ENCODE data around the gene ATG14.
"Not testable (repeated sequence)": the region's sequence is repeated elsewhere in the genome, so short reads cannot be mapped to it uniquely, and the experiment has no call there.

The ATG14 gene

DNA sequence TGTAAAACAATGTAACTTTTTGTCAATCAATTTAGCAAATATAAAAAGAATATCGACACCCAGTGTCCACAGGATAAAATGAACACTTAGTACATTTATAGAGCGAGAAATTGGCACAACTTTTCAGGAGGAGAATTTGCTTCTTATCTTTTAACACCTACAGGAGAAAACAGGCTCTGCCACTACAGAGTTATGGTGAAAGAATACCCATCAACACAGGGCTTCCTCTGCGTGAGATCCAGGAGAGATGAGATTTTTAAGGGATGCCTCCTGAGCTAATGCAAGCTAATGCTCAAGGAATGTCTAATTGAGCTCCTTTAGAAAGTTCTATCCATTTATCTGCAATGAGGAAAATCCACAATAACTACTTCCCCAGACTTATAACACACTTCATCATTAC lies 21.0 kb upstream of the ATG14 start:
- FAIRE-seq: no peak

DNA sequence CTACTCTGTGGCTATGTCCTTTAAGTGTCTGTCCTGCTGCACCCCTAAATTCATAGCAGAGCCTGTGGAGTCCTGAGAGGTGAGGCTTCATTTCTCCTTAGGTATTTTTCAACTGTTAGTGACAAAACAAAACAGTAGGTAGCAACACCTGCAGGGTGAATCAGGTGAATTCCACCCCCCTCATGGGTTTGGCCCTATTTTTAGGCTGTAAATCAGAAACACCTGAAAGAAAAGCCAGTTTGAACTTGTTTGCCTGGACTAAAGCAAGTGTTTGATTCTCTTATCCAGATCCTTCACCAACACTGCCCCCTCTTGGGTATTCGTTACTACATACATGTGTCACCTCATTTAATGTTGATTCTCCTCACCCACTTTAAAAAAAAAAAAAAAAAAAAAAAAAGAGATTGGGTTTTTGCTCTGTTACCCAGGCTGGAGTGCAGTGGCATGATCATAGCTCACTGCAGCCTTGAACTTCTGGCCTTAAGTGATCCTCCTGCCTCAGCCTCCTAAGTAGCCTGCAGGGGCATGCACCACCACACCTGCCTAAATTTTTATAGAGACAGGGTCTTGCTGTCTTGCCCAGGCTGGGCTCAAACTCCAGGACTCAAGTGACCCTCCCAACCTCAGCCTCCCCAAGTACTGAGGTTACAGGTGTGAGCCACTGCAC lies 18.5 kb upstream of the ATG14 start:
- no peak for FAIRE-seq

DNA sequence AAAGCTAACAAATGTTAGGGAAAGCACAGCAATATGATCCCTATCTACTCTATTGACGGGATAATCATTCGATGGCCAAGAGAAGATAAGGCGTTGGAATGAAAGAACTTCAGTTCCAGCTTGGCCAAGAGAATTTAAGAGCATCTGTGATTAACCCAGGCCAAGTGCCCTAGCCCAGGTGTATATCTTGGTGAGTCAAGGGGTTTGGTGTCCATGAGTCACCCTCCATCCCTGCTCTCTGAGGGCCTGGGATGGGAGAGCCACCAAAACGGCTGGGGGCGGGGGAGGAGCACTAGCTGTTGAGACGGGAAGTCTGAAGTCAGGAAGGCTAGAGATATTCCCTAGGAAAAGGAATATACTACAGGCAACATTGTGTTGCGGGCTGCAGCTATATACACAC lies 15.8 kb upstream of the ATG14 start:
- FAIRE-seq: no peak

DNA sequence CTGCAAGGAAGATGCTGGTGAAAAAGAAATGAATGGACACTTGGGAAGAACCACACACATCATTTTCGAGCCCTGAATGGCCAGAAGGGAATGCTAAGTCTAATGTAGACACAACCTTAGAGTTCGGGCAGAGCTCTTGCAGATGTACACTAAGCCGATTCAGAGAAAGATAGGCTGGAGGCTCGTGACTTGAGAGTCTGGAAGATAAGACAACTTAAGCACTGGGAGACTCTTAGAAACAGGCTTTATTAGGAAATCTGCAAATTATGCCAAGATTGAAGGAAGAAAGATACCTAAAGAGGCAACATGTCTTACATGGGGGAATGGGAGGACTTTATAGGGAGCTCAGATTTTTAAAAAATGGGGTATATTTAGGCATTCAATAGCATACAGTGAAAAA lies 15.3 kb upstream of the ATG14 start:
- FAIRE-seq: no peak

DNA sequence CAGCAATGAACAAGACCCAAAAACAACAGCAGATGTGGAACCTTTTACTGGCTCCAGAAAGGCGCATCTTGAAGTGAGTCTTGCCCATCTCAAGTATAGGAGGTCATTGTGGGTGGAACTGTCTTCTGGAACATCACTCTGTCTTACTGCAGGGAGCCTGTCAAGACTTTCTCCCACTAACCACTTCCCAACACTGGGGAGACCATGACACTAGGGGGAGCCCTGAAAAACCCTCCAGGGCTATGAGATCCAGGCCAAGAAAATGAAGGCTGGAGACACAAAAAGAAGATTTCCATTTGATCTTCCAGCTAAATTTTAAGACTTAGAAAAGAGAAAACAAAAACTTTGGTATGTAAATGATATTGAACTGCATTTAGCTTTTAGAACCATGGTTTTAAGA lies 13.5 kb upstream of the ATG14 start:
- FAIRE-seq: no peak

DNA sequence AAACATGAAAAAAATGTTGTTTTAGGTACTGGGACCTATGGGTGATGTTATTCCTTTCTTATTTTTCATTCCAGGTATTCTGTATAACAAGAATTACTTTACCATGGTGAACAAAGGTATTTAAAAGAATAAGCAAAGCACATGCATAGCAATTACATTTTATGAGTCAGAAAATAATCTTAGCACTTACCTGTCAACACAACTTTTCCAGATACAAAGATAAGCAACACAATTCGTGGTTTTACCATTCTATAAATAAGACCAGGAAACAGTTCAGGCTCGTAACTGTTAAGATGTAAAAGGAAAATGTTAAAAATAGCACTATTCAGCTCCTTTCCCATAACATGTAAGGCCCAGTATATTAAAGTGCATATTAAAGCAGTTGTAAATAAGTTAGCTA lies 12.3 kb upstream of the ATG14 start:
- no peak for FAIRE-seq

DNA sequence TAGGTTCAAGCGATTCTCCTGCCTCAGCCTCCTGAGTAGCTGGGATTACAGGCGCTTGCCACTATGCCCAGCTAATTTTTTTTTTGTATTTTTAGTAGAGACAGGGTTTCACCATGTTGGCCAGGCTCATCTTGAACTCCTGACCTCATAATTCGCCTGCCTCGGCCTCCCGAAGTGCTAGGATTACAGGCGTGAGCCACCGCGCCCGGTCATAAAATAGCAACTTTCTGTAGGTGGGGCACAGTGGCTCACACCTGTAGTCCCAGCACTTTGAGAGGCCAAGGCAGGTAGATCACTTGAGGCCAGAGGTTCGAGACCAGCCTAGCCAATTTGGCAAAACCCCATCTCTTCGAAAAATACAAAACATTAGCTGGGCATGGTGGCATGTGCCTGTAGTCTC lies 10.7 kb upstream of the ATG14 start:
- FAIRE-seq: not testable (repeated sequence)

DNA sequence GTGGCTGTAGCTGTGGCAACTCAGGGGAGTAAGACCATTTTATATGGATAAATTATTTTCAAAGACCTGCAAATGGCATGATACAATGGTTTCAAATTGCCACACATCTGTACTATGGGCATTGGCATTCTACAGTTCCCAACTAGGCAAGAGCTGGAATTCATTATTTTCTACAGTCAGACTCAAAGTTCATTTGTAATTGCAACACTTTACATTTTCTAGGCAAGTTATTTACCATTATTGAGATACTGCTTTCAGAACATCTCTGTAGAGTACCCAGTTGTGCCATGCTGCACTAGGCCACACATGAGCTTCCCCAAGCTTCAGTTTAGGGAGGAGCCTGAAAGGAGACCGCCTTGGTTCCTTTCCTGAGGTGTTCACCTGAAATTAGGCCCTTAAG lies 8.0 kb upstream of the ATG14 start:
- FAIRE-seq: no peak

DNA sequence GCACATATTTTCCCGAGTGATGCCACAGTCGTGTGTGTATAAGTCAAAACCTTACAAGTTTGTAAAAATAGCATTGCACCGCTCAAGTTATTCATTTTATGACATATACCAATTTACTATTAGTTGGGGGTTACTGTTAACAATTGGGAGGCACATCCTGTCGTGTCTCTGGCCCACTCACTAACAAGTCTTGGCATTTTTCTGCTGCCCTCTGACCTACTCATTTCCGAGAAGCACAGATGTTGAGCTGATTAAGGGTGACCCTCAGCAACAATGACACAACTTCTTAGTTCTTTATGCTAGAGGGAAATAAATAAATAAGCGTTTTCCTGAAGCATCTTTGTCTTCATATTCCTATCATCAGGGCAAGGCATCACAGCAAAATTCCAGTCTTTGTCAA lies 6.8 kb upstream of the ATG14 start:
- no peak for FAIRE-seq

DNA sequence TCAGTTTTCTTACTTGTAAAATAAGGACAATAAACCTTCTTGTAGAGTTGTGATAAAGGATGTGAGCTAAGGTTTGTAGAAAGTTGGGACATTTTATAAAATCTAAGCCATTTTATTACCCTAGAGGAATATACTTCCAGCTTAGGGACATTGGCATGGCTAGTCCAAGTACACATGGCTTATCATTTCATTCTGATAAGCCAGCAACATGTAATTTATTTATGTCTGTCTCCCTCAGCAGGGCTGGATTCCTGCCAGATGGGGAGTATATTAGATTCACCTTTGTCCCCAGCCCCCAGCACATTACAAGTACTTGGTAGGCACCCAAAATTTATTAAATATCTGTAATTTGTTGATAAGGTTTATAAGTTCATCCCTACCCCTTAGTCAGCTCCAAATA lies 6.3 kb upstream of the ATG14 start:
- FAIRE-seq: no peak

DNA sequence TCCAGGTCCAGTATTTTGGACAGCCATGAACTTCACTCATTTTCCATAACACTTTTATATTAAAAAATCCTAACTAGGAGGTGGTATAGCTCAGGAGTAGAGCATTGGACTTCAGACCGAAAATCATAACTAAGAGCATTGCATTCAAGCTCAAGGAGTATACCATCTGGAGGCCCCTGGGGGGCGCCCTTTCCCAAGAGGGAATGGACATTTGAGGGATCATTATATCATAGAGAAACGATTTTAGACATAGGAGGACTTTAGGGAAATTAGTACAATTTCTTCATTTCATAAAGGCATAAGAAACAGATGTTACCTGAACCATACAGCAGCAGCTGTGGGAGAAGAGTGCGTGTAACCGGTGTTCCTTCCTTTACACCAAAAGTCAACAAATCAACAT lies 5.2 kb upstream of the ATG14 start:
- no peak for FAIRE-seq

DNA sequence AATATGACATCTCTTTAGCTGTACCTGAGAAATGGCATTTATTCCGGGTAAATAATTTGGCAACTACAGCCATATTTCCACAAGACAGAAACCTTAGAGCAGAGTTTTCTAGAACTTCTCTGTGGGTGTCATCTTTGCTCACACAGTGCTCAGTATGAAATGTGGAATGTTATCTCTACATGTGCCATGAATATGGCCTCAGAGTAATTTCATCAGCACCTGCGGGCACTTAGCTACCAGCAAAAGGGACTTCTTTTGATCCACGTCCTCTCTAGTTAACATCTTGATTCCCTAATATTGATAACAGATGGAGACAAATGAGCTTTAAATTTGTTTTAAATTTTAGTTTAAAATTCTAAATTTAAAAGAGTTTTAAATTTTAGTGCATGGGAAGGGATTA lies 2.9 kb upstream of the ATG14 start:
- FAIRE-seq: no peak

DNA sequence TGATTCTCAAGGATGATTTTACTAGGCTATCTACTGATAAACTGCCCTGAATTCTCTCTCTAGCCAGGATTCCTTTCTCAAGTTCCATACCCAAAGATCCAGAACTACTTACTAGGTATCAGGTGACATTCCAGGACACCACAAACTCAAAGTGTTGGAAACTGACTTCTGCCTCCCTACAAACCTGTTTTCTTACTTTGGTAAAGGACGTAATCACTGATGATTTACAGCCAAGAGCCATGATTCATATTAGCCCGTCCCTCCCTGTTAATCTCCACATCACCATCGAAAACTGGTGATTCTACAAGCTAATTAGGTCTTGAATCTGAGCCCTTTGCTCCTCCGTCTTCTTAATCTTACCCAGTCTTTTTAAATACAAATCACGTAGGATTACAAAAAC lies 1.0 kb upstream of the ATG14 start:
- FAIRE-seq: no peak

DNA sequence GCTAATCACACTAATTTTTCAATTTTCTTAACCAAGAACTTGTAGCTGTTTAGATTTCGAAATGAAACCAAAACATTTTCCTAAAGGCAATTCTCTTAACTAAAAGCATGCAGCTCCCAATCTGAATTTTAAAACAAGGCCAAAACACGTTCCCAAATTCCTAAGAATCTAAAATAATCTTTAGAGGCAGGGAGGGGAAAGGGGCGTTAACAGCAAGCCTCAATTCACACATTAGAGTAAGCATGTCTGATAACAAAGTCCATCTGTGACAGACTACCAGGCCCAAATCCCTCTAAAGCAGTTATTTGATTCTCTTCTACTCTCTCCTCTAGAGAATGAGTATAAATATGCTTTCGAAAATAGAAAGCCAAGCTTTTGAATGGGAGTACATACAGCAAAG lies 754 bp downstream of the ATG14 start:
- FAIRE-seq: no peak

DNA sequence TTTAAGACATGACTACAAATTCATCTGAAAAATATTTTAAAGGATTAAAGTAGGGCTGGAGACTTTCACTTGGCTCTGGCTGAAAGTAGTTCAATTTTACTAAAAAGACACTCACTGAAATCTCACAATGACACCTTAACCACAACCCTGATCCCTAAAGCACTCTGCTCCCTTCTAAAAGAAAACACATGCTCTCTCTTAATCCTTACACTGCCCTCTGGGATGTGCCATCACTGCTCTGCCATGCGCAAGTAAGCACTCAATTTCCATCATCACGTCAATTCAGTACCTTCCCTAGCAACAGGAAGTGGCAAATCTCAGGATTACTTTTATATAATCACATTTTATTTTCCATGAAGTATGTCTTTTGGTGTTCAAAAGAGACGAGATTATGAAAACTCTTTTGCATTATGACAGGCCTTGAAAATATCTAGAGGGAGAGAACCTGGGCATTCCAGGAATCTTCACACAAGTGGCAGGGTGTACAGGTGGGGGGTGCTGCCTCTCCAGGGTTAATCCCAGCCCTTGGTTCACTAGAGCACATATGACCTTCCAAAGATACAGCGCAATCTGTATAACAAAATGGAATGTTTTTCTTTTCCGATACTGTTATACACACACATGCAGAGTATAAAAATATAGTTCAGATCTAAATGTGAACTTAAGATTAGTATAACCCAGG lies 7.3 kb downstream of the ATG14 start:
- no peak for FAIRE-seq

DNA sequence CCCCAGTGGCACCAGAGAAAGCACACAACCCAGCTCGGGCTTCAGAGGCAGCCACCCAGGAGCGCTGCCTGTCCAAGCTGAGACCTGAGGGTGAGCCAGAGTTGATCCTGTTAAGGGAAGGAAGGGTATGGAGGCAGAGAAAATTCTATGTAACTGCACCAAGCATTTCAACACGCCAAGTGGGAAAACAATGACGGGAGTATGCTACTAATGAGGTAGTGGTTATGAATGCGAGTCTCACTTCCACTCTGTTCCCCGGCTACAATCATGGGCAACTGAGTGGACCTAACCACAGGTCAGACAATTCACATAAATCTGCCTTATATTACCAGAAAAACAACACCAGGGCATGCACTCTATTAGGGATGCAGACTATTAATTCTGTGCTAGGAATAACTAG lies 9.9 kb downstream of the ATG14 start:
- no peak for FAIRE-seq

DNA sequence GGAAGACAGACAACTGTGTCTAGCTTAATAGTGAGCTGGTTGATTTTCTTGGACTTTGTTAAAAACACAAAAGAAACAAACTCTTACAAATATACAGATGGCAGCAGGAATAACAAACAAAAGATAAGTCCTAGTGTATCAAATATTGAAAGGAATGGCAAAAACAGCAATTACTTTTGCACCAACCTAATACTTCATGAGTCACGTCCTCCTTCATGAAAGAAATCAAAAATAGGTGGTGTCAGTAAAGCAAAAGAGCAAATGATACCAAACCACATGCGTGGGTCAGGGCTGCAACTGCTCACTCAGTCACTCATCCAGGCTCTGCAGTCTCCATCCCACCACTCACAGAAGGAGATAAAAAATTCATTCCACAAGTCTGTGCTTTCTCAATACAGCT lies 11.8 kb downstream of the ATG14 start:
- no peak for FAIRE-seq

DNA sequence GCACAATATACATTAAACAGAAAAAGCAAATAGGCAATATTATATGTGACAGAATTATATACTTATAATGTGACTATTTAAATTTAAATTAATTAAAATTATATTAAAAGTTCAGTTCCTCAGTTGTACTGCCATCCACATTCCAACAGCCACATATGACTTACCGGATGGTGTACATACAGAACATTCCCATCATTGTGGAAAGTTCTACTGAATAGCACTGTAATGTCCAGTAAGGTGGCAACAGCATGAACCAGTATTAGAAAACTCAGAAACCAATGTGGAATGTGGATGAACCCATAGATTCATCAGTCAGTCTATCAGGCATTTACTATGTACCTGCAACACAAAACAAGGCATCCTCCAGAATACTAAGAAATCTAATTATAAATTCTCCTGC lies 12.4 kb downstream of the ATG14 start:
- no peak for FAIRE-seq

DNA sequence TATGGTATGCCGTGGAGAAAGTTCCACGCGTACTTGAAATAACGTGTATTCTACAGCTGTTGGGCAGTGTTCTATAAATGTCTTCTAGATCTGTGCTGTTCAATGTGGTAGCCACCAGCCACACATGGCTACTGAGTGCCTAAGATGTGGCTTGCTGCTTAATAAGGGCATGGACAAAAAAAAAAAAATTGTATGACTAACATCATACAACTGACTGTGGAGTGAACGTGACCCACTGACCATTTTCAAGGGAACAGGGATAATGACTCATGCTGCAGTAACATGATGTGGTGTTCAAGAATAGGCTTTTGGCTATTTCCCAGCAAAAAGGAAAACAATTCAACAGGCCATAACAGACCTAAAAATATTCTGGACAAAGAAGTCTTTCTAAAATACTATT lies 13.0 kb downstream of the ATG14 start:
- no peak for FAIRE-seq

DNA sequence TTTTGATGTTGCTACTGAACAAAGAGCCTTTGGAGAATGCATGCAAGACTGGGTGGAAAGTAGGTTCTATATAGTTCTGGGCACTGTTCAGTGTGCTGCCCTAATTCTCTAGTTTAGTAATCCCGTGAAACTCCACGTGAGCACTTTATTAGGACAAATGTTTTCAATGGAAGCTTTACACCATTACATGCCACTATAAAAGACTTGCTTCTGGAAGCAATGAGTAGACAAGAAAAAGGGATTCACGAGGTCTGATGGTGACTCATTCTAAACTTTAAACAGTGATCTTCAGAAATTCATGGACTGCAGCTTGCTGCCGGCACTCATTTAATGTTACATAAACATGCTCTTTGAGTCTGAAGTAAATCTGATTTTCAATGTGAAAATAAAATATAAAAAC lies 22.3 kb downstream of the ATG14 start:
- no peak for FAIRE-seq

DNA sequence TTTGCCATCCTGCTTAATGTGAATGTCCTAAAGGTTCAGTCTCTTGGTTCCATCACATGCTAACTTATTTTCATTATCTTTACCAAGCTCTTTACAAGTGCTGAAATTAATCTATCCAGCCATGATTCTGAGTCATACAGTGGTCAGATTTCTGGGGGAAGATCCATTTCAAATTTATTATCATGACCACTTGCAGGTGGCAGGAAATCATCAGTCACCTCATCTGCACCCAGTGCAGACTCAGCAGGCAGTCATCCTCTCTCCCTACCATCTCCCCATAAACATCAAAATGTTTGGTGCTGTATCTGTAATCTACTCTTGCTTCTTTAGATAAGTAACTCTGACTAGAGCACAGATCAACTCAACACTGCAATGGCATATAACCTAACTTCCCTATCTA lies 23.5 kb downstream of the ATG14 start:
- FAIRE-seq: no peak

DNA sequence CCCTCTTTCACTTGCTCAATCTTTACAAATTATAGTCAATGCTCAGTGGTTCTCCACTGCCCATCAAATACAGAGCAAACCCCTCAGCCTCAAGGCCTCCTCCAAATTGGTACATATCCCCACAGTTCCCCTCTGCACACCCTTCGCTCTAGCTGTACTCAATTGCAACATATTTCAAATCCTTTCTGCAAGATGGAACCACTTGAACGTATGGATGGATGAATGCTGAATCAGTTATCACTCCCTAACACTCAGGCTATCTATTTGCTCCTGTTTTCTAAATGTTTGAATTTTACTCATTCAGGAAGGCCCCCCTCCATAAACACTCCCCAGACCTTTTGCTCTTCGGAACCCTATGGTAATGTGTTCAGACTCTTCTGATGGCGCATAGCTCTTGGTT lies 24.5 kb downstream of the ATG14 start:
- FAIRE-seq: no peak

DNA sequence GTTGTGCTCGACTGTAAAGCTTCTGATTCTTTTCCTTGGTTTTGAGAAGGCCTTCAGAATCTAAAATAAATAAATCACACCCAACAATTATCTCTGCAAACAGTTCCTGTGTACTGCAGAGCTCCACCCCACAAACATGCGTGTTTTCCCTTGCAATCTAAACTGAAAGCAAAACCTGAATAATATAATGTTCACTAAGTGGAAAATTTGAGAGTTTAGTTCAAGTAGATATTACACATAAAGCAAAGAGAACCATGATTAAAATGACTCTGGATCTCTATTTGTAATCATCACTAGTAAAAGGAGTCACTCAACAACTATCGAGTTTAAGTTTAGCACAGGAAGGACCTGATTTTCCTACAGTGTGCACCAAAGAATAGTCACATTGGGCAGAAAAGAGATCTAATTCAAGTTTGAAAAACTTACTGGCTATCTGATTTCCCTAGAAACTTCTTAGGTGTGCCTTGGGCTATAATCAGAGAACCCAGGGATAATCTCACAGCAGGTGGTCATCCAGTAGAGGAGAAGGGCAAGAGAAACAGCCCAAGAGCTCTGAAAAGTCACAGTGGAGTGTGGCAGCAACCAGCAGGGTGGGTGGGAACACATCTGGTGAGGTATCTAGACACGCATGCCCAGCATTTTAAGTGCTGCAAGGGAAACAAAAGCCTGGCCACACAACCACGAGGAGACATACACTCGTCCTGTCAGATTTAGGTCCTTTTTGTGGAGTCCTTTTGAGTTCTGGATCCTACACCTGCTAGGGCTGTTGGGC lies 25.4 kb downstream of the ATG14 start:
- no peak for FAIRE-seq

DNA sequence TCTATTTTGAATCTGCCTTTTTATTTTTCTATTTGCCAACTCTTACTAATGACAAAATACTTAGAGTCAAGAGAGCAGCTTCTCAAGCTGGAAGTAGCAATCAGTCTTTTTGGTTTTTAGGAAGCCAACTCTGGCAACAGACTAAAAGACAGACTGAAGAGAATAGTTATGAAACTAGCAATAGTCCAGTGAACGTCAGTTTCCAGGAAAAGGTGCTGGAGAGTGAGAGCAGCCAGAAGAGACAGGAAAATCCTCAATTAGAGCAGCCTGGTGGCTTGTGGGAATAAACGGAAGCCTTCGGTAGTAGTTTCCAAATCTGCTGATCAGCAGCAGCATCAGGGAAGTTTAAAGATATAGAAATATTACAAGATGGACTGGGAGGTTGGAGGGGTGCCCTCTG lies 27.1 kb downstream of the ATG14 start:
- no peak for FAIRE-seq

Data from TTC549 (cell line).